SJSA1 (cell line): ENCODE measurements around the gene CSNK2A3. TPM values are rescaled to one million over a fixed set of nuclear protein-coding genes. Genes with fewer than 3 reads are reported as not detected.
"Not testable (repeated sequence)": the region's sequence is repeated elsewhere in the genome, so short reads cannot be mapped to it uniquely, and the experiment has no call there.

Experiments
- DNase-seq, 2 experiments: peaks; one replicate each; pipeline ENCODE4 v3.0.0-alpha.2; 2015 to 2020; ENCODE audit warnings: low spot score in 2 of 2, low read depth in 1 of 2
- H3K27ac ChIP-seq: fragments of 250-450 bp; sonication (Bioruptor Pico); 2 replicates; pipeline ENCODE4 v1.5.1; 2020; ENCODE audit warnings: mild to moderate bottlenecking, moderate library complexity
- H3K27me3 ChIP-seq: fragments of 250-450 bp; sonication (Bioruptor Pico); replicated peaks from 2 replicates; pipeline ENCODE4 v1.5.1; 2020; ENCODE audit warnings: mild to moderate bottlenecking, moderate library complexity
- H3K36me3 ChIP-seq: fragments of 250-450 bp; sonication (Bioruptor Pico); 2 replicates; pipeline ENCODE4 v1.5.1; 2020; ENCODE audit warnings: mild to moderate bottlenecking
- H3K4me1 ChIP-seq: fragments of 250-450 bp; sonication (Bioruptor Pico); replicated peaks from 2 replicates; pipeline ENCODE4 v1.6.1; 2021; ENCODE audit warnings: mild to moderate bottlenecking
- H3K4me3 ChIP-seq: fragments of 250-450 bp; sonication (Bioruptor Pico); 2 replicates; pipeline ENCODE4 v1.5.1; 2020; ENCODE audit warnings: mild to moderate bottlenecking
- H3K9me3 ChIP-seq: fragments of 250-450 bp; sonication (Bioruptor Pico); replicated peaks from 2 replicates; pipeline ENCODE4 v1.5.1; 2020; ENCODE audit warnings: mild to moderate bottlenecking
- total RNA-seq: library from RNA; depleted of rRNA; stranded (reverse); fragments of >200 nt; shearing (Covaris generic); gene quantifications from 2 replicates; pipeline ENCODE4 v1.2.3, GENCODE V29; 2014

Gene CSNK2A3
- total RNA-seq, 1 experiment from 2014 or later: 2.3 TPM

DNA sequence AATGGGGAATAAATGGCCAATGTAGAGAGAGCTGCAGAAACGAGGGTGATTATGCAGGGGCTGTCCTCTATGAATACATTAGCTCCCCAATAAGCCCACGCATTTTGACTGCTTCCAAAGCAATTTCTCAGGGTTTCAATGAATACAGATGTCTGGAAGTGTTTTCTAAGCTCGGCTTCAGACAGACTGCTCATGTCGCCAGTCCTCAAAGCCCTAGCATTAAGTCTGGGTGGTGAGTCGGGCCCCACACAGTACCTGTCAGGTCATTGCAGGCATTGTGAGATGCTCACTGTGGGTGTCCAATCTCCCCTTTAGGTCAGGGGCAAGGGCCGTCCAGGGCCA is 17.9 kb upstream of the CSNK2A3 start:
- Histone ChIP-seq H3K4me1 (no peaks in the 10 kb centered on the region), H3K36me3 (no peaks in the 10 kb centered on the region), H3K9me3 (no peaks in the 10 kb centered on the region), H3K4me3 (no peak overlapping the region), H3K27me3 (no peaks in the 10 kb centered on the region), H3K27ac (no peak overlapping the region)
- no peak for DNase-seq

DNA sequence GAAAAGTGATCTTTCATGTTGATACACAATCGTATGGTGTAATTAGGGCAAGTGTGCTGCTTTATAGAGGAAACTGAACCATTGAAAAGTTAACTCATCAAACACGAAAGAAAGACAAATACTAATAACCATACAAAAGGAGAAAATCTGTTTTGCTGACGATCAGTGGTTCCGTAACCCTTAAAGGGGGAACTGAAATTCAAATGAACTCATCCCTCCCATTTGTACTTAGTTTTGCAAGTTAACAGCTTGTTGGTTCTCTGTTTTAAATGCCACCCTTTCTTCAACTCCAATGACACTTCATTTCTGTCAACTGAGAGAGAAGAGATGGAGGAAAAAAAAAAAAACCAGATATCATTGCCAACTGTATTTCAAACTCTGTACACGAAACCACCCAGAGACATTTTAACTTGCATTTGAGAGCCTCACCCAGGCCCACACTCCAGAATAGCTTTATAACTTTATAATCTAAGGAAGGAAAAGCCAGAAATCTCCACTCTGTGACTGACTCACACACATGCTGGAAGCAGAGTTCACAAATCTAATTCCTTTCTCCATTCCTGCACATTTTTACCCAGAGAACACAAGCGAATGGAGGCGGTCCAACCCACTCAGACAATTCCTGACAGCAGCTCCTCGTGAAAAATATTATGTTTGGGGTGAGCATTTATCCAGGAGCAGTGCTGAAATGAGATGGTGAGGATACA is 17.4 kb upstream of the CSNK2A3 start:
- no peaks in the 10 kb centered on the region for H3K36me3 ChIP-seq
- no peaks in the 10 kb centered on the region for H3K9me3 ChIP-seq
- DNase-seq: no peak
- H3K27me3 ChIP-seq: no peaks in the 10 kb centered on the region
- no peak overlapping the region for H3K27ac ChIP-seq
- H3K4me3 ChIP-seq: no peak overlapping the region
- H3K4me1 ChIP-seq: no peaks in the 10 kb centered on the region

- Histone ChIP-seq H3K36me3 (no peaks in the 10 kb centered on the region), H3K27me3 (no peaks in the 10 kb centered on the region; the same call in 1 of the 2 replicates), H3K9me3 (no peaks in the 10 kb centered on the region), H3K4me1 (no peaks in the 10 kb centered on the region), H3K4me3 (no peak overlapping the region), H3K27ac (no peak overlapping the region)
- no peak for DNase-seq
Observed at GRCh38 chr11:11366793-11367192, 13.7 kb upstream of the CSNK2A3 start.

- no peak overlapping the region for H3K27ac ChIP-seq
- no peak for DNase-seq
- H3K9me3 ChIP-seq: no peaks in the 10 kb centered on the region
- H3K27me3 ChIP-seq: no peaks in the 10 kb centered on the region; the same call in 1 of the 2 replicates
- no peaks in the 10 kb centered on the region for H3K4me1 ChIP-seq
- no peak overlapping the region for H3K4me3 ChIP-seq
- H3K36me3 ChIP-seq: no peaks in the 10 kb centered on the region
Observed at GRCh38 chr11:11363674-11364073, 10.6 kb upstream of the CSNK2A3 start.

DNA sequence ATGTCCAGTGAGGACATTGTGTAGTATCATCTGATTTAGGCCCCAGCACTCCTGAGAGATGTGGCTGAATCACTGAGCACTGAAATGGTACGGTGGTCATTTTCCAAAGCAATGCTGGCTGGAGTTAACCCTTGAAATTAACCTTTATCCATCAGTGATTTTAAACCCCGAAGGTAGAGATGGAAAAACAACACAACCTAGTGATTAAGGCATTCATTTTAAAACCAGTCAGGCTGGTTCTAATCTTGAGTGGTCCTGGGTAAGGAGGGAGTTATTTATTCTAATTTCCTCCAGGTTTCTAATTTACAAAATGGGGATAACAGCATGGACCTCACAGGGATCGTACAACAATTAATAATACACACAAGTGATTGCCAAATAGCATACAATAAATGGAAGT is 6.6 kb upstream of the CSNK2A3 start:
- H3K27ac ChIP-seq: no peak overlapping the region
- no peak for DNase-seq
- H3K4me1 ChIP-seq: no peaks in the 10 kb centered on the region
- H3K9me3 ChIP-seq: no peaks in the 10 kb centered on the region
- H3K27me3 ChIP-seq: no peaks in the 10 kb centered on the region; the same call in 1 of the 2 replicates
- no peak overlapping the region for H3K4me3 ChIP-seq
- H3K36me3 ChIP-seq: no peaks in the 10 kb centered on the region

GRCh38 chr11:11356842-11357241 is 3.8 kb upstream of the CSNK2A3 start:
- H3K9me3 ChIP-seq: no peaks in the 10 kb centered on the region
- DNase-seq: no peak

GRCh38 chr11:11351851-11352250 is 1.2 kb downstream of the CSNK2A3 start:
- not testable (repeated sequence) for H3K27ac ChIP-seq, H3K36me3 ChIP-seq, H3K9me3 ChIP-seq, H3K27me3 ChIP-seq, H3K4me3 ChIP-seq, H3K4me1 ChIP-seq, DNase-seq

More at GRCh38 chr11:11356842-11357241, 3.8 kb upstream of the CSNK2A3 start:
- no peaks in the 10 kb centered on the region for H3K36me3 ChIP-seq
- no peaks in the 10 kb centered on the region for H3K4me1 ChIP-seq
- H3K27me3 ChIP-seq: no peaks in the 10 kb centered on the region
- H3K27ac ChIP-seq: no peak overlapping the region
- no peak overlapping the region for H3K4me3 ChIP-seq

- no peaks in the 10 kb centered on the region for H3K36me3 ChIP-seq
- no peaks in the 10 kb centered on the region for H3K9me3 ChIP-seq
- H3K27me3 ChIP-seq: no peaks in the 10 kb centered on the region
- H3K4me1 ChIP-seq: peaks cover 8% of the 10 kb centered on the region
- no peak overlapping the region for H3K4me3 ChIP-seq
- no peak for DNase-seq
- H3K27ac ChIP-seq: no peak overlapping the region
Observed at GRCh38 chr11:11351042-11351586, 1.9 kb downstream of the CSNK2A3 start.

DNA sequence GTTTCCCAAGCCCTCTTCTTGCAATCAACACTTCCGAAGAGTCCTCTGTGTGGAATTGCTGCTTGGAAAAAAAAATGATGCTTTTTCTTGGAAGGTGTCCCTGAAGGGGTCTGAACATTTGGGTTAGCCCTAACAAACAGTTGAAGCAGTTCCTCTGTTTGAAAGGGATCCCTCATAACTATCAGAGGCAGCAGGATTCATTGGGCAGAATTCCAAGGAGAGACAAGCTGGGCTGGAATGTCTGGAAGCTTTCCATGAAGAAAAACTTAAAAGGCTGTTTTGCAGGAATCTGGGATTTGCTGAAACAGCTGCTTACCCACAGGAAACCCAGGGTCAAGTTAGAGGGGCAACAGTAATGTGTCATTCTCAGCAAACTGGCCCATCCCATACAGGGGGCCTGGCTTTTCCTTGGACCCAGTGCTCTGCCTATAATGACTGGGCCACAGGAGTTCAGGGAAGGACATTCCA is 3.1 kb downstream of the CSNK2A3 start:
- peak; percentile 47 to 58 for DNase-seq
- Histone ChIP-seq H3K27ac (no peak overlapping the region), H3K9me3 (no peaks in the 10 kb centered on the region), H3K27me3 (no peaks in the 10 kb centered on the region), H3K36me3 (no peaks in the 10 kb centered on the region), H3K4me1 (peaks cover 8% of the 10 kb centered on the region), H3K4me3 (no peak overlapping the region)

DNA sequence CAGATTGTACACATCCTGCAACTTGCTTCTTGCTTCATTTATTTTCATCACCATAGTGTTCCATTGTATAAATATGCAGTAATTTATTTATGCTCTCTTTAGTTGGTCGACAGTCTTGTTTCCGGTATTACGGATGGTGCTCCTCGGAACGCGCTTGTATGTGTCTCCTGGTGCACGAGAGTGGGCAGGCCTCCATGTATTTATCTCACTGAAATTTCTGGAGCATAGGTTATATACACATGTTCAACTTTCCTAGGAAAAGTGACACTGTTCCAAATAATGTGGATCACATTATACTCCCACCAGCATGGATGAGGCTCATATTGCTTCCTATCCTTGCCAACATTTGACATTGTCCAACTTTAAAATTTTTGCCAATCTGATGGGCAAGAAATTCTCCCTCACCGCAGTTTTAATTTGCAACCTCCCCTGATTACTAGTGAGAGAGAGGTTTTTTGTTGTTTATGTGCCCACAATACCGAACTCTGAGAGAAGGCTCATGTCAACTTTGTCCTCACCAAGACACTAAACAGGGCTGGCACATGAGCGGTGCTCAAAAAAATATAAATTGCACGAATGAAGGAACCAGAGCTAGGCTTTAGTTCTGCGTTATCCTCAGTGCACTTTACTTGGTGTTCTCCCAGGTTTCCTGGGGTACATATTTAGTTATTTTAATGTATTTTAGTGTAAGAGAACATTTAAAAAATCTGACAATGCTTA is 3.8 kb downstream of the CSNK2A3 start:
- peaks cover 8% of the 10 kb centered on the region for H3K4me1 ChIP-seq
- H3K27me3 ChIP-seq: no peaks in the 10 kb centered on the region
- DNase-seq: no peak

GRCh38 chr11:11348303-11348702 is 4.7 kb downstream of the CSNK2A3 start:
- DNase-seq: no peak
- Histone ChIP-seq H3K9me3 (no peaks in the 10 kb centered on the region), H3K27ac (no peak overlapping the region), H3K4me3 (no peak overlapping the region), H3K27me3 (no peaks in the 10 kb centered on the region), H3K36me3 (no peaks in the 10 kb centered on the region), H3K4me1 (peaks cover 8% of the 10 kb centered on the region)

More for the DNA sequence above, 3.8 kb downstream of the CSNK2A3 start:
- no peaks in the 10 kb centered on the region for H3K9me3 ChIP-seq
- H3K36me3 ChIP-seq: no peaks in the 10 kb centered on the region
- no peak overlapping the region for H3K27ac ChIP-seq
- no peak overlapping the region for H3K4me3 ChIP-seq

DNA sequence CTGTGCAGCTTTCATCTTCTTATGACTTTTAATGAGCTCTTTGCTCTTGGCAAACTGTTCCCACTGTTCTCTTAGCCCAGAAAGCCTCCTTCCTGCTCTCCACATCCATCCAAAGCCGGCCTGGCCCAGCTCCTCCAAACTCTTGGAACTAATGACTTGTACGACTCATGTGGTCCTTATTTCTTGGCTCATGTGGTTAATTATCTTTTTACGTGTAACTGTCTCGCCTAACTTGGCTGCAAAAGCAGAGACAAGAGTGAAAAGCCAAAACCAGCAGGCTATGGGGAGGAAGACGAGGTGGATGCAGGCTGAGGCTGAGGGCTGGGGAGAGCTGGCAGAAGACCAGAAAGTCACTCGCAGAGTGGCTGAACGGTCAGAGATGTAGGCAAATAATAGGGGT is 5.5 kb downstream of the CSNK2A3 start:
- H3K27ac ChIP-seq: no peak overlapping the region
- no peak overlapping the region for H3K4me3 ChIP-seq
- DNase-seq: no peak
- H3K4me1 ChIP-seq: peaks cover 8% of the 10 kb centered on the region
- no peaks in the 10 kb centered on the region for H3K9me3 ChIP-seq
- no peaks in the 10 kb centered on the region for H3K27me3 ChIP-seq
- H3K36me3 ChIP-seq: no peaks in the 10 kb centered on the region

DNA sequence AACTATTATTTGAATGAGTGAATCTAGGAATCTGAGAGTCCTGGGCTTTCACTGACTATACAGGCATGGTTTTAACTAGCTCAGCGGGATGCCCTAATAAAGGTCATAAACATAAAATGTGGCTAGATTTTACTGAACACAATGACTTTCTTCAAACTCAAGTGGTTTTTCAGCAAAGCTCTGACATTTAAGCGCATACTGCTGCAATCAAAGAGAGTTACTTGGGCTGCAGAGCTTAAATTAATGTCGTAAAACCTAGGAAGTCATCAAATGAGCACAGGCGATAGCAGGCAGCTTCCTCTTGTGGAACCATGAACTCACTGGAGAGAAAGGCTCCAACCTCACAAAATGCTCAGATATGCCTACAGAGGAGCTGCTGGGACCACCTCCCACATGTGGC is 6.7 kb downstream of the CSNK2A3 start:
- no peak overlapping the region for H3K4me3 ChIP-seq
- no peaks in the 10 kb centered on the region for H3K36me3 ChIP-seq
- H3K4me1 ChIP-seq: peaks cover 8% of the 10 kb centered on the region
- H3K27me3 ChIP-seq: no peaks in the 10 kb centered on the region
- H3K27ac ChIP-seq: no peak overlapping the region
- no peaks in the 10 kb centered on the region for H3K9me3 ChIP-seq
- DNase-seq: no peak

GRCh38 chr11:11345099-11345498 is 8.0 kb downstream of the CSNK2A3 start:
- no peaks in the 10 kb centered on the region for H3K36me3 ChIP-seq
- no peaks in the 10 kb centered on the region for H3K27me3 ChIP-seq
- DNase-seq: no peak
- H3K27ac ChIP-seq: no peak overlapping the region
- peaks cover 4% of the 10 kb centered on the region for H3K4me1 ChIP-seq
- no peaks in the 10 kb centered on the region for H3K9me3 ChIP-seq
- H3K4me3 ChIP-seq: no peak overlapping the region
